ENCODE results near the gene HLF.

Gene HLF

GRCh38 chr17:55330344-55330933 is 65.7 kb downstream of the HLF start:
- DNase-seq (ENCODE audit: low read depth in 2 of 2): no peak

- DNase-seq (ENCODE audit: low read depth in 2 of 2): no peak
These were observed 67.7 kb downstream of the HLF start for GRCh38 chr17:55332296-55333041.

- no peak for DNase-seq (ENCODE audit: low read depth in 2 of 2)
These were observed 69.5 kb downstream of the HLF start for GRCh38 chr17:55334285-55334684.

GRCh38 chr17:55334881-55335540 is 70.3 kb downstream of the HLF start:
- no peak for DNase-seq (ENCODE audit: low read depth in 2 of 2)

GRCh38 chr17:55335625-55336024 is 70.9 kb downstream of the HLF start:
- DNase-seq (ENCODE audit: low read depth in 2 of 2): no peak

GRCh38 chr17:55336426-55336825 is 71.7 kb downstream of the HLF start:
- DNase-seq (ENCODE audit: low read depth in 2 of 2): no peak

GRCh38 chr17:55340176-55340575 is 75.4 kb downstream of the HLF start:
- no peak for DNase-seq (ENCODE audit: low read depth in 2 of 2)

- no peak for DNase-seq (ENCODE audit: low read depth in 2 of 2)
These were observed 75.9 kb downstream of the HLF start for GRCh38 chr17:55340686-55341085.

GRCh38 chr17:55341432-55341831 is 76.7 kb downstream of the HLF start:
- no peak for DNase-seq (ENCODE audit: low read depth in 2 of 2)

GRCh38 chr17:55342800-55343585 is 78.2 kb downstream of the HLF start:
- no peak for DNase-seq (ENCODE audit: low read depth in 2 of 2)

GRCh38 chr17:55343900-55344513 is 79.2 kb downstream of the HLF start:
- DNase-seq (ENCODE audit: low read depth in 2 of 2): no peak

GRCh38 chr17:55344514-55344997 is 79.8 kb downstream of the HLF start:
- DNase-seq (ENCODE audit: low read depth in 2 of 2): no peak

GRCh38 chr17:55345132-55345531 is 80.4 kb downstream of the HLF start:
- no peak for DNase-seq (ENCODE audit: low read depth in 2 of 2)

- DNase-seq (ENCODE audit: low read depth in 2 of 2): no peak
These were observed 81.9 kb downstream of the HLF start for GRCh38 chr17:55346658-55347057.

GRCh38 chr17:55347341-55347740 is 82.6 kb downstream of the HLF start:
- no peak for DNase-seq (ENCODE audit: low read depth in 2 of 2)

- peak; percentile 12 to 24 for DNase-seq (ENCODE audit: low read depth in 2 of 2)
These were observed 84.1 kb downstream of the HLF start for GRCh38 chr17:55348749-55349354.

GRCh38 chr17:55350825-55351205 is 86.1 kb downstream of the HLF start:
- DNase-seq (ENCODE audit: low read depth in 2 of 2): no peak

- DNase-seq (ENCODE audit: low read depth in 2 of 2): no peak
These were observed 86.5 kb downstream of the HLF start for GRCh38 chr17:55351226-55351625.

GRCh38 chr17:55354010-55354409 is 89.2 kb downstream of the HLF start:
- no peak for DNase-seq (ENCODE audit: low read depth in 2 of 2)

- no peak for DNase-seq (ENCODE audit: low read depth in 2 of 2)
These were observed 90.2 kb downstream of the HLF start for GRCh38 chr17:55354941-55355340.
